HG03342 (cell line): Measurements from ENCODE around the gene ZNF586.
"Not testable (repeated sequence)": the region's sequence is repeated elsewhere in the genome, so short reads cannot be mapped to it uniquely, and the experiment has no call there.

ENCODE experiments used
- ATAC-seq: cut with Tn5 transposase; IDR thresholded peaks from one replicate; pipeline ENCODE4 v1.9.1; 2021; ENCODE audit warnings: mild to moderate bottlenecking, moderate library complexity; ENCODE audit not compliant: unreplicated experiment

Gene ZNF586

DNA sequence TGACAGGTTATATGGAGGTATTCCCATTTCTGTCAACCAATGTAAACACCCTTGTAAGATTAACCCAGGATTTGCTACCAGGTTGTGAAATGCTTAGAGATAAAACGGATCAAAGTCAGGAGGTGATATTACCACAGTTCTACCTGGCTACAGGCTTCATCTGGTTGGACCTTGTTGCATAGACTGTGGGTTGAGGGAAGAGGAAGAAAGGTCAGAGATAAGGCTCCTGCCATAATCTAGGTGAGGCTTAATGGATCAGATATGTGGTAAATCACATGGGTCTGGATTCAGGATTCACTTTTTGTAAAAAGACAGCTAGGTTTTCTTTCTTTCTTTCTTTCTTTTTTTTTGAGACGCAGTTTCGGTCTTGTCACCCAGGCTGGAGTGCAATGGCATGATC lies 52.0 kb downstream of the ZNF586 start:
- not testable (repeated sequence) for ATAC-seq

GRCh38 chr19:57823155-57823554 lies 53.7 kb downstream of the ZNF586 start:
- ATAC-seq, result not testable (repeated sequence)

- not testable (repeated sequence) for ATAC-seq
Observed at GRCh38 chr19:57823608-57824007, 54.1 kb downstream of the ZNF586 start.

DNA sequence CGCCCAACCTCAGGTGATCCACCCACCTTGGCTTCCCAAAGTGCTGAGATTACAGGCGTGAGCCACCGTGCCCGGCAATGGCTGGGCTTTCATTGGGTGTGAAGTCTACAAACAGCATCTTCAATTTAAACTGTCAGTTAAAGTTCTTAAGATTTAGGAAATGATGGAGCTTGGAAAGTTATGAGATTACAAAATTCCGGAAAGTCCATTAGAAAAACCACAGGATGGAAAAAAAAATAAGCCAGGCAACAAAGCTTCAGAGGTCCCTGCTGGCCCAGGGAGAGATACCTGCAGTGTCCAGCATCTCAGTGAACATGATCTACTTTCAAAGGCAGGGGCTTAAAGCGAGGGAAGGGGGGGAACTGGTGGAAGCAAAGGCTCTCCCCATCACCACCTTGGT lies 56.0 kb downstream of the ZNF586 start:
- ATAC-seq, result no peak

DNA sequence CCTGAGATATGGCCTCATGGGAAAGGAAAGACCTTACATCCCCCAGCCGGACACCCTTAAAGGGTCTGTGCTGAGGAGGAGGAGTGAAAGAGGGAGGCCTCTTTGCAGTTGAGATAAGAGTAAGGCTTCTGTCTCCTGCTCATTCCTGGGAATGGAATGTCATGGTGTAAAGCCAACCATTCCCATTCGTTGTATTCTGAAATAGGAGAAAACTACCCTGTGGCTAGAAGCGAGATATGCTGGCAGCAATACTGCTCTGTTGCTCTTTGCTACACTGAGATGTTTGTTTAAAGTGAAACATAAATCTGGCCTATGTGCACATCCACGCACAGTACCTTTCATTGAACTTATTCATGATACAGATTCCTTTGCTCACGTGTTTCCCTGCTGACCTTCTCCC lies 59.8 kb downstream of the ZNF586 start:
- no peak for ATAC-seq

DNA sequence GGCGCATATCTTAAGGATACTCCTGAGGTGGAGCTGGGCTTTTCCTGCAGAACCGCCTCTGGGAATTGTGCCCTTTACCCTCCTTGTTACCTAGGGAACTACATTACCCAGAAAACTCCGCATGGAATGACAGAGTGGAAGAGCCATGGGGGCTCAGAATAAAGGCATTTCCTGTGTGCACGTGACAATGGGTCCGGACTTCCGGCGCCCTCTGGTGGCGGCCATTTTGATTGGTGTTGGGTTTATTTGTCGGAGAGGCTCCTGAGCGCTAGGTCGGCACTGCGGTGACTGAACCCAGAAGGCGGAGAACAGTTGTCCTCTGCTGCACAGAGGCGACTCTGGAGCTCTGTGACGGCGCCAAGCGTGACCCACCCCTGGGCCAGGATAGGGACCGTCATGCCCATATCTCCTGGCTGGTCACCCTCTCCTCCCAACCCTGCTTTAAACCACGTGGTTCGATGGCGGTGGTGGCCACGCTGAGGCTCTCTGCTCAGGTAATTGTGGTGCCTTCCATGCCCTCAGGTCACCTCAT lies 60.7 kb downstream of the ZNF586 start, which contains the start of gene ZNF587B:
Gene ZNF587B, plus strand, starts transcription at position 229 of the 532 bp plus-strand sequence. Its CDS starts 230 bp downstream, at position 459.
- no peak for ATAC-seq
